Heart left ventricle (tissue), 16 donors: ENCODE measurements around the gene ADAM22. TPM values are rescaled to one million over a fixed set of nuclear protein-coding genes. Genes with fewer than 3 reads are reported as not detected.

Experiments
- ATAC-seq, 4 donors: fragments of 200-7000 bp; cut with Tn5 transposase; one replicate each; pipeline ENCODE4 v1.9.1; 2020 to 2022; ENCODE audit warnings: moderate library complexity in 4 of 4, mild to moderate bottlenecking in 3 of 4, moderate number of reproducible peaks in 1 of 4
- DNase-seq, 5 donors: peaks; one replicate each; pipeline ENCODE4 v3.0.0-alpha.2; 2020
- H3K27ac ChIP-seq, 12 donors: fragments of 200-600 bp; sonication (generic) in 4 of 12; one replicate each; pipeline versions ENCODE4 v1.5.0 to v1.8.0; 2016 to 2022; ENCODE audit warnings: mild to moderate bottlenecking in 2 of 12
- H3K27me3 ChIP-seq, 9 donors: fragments of 200-600 bp; sonication (generic) in 2 of 9; one replicate each; pipeline versions ENCODE4 v1.5.1 to v1.8.0; 2016 to 2022; ENCODE audit warnings: mild to moderate bottlenecking in 3 of 9
- H3K36me3 ChIP-seq, 9 donors: fragments of 200-600 bp; sonication (generic) in 2 of 9; one replicate each; pipeline versions ENCODE4 v1.5.0 to v1.8.0; 2018 to 2022; ENCODE audit warnings: mild to moderate bottlenecking in 2 of 9
- H3K4me1 ChIP-seq, 12 donors: fragments of 200-600 bp; sonication (generic) in 4 of 12; one replicate each; pipeline versions ENCODE4 v1.5.0 to v1.8.0; 2016 to 2022; ENCODE audit warnings: mild to moderate bottlenecking in 3 of 12
- H3K4me3 ChIP-seq, 12 donors: fragments of 200-600 bp; sonication (generic) in 4 of 12; one replicate each; pipeline versions ENCODE4 v1.5.0 to v1.8.0; 2017 to 2022; ENCODE audit warnings: mild to moderate bottlenecking in 9 of 12, moderate library complexity in 4 of 12
- H3K9me3 ChIP-seq, 12 donors: fragments of 200-600 bp; sonication (generic) in 4 of 12; one replicate each; pipeline versions ENCODE4 v1.5.0 to v1.8.0; 2016 to 2022; ENCODE audit warnings: mild to moderate bottlenecking in 1 of 12
- CTCF ChIP-seq, 12 donors: fragments of 200-600 bp; sonication (generic) in 4 of 12; IDR thresholded peaks; one replicate each; pipeline versions ENCODE4 v1.5.0 to v1.8.0; 2018 to 2022; ENCODE audit warnings: antibody characterized with exemption in 12 of 12, mild to moderate bottlenecking in 5 of 12
- POLR2A ChIP-seq, 2 donors: fragments of 450-650 bp; IDR thresholded peaks; one replicate each; pipeline ENCODE4 v1.6.1; 2017; ENCODE audit warnings: antibody characterized with exemption in 2 of 2, mild to moderate bottlenecking in 2 of 2, moderate library complexity in 2 of 2
- WGBS, 4 donors: extraction: QIAGEN DNeasy Blood & Tissue Kit in 2 of 4; methylation state at CpG; one replicate each; pipeline versions ENCODE4 v1.1.5 to v1.1.7; 2013 to 2018; 5-methylcytosine and 5-hydroxymethylcytosine counted together
- intact Hi-C, 10 donors: fragments of 100-400 bp; cut with DNase I; formaldehyde crosslinking; loops; one replicate each; pipeline versions ENCODE4 v1.11.1 to v1.14.2; 2022
- polyA plus RNA-seq, 2 donors: library from polyadenylated mRNA; stranded (reverse); fragments of 200-250 nt; gene quantifications; one replicate each; pipeline ENCODE4 v1.2.3, GENCODE V29; 2013
- total RNA-seq, 9 donors: library from RNA; depleted of rRNA in 2 of 9; stranded (reverse); fragments of >200 nt in 2 of 9; fragmentation: NEBNext Ultra II Directional in 3 of 9; extraction: Animal tissue kit (Norgen Biotek cat#: 25700) in 3 of 9; gene quantifications; one replicate each; pipeline versions ENCODE4 v1.1.0 to v1.2.4, GENCODE V29; 2016 to 2023
- donor health status: ischemic (EF 13 %, LVEDD 7.1; RV severe dilation, severe dysfunction).
- donor health status: healthy with polysubstance abuse.
- donor health status: DM: no; HTN: yes; CAD: no.
- donor health status: DM: no; HTN: no; CAD: no.
- donor health status: ischemic (EF 25% LVEDD 6.9; RV normal size, moderate dysfunction).
- donor health status: ischemic (EF 25% LVEDD 5.7; RV mildly dilated, moderate dysfunction).
- donor health status: healthy.
- donor health status: DM: yes; HTN: yes; CAD: no.
- donor health status: ischemic (EF 35%, LVEDD 5.7; RV mildly dilated, moderate dysfunction).
- donor health status: nonischemic (EF 11% LVEDD 7.7; RV severe dilation, severe dysfunction).
- donor health status: DM: yes; HTN: yes; CAD: no.
- donor health status: PGD.
- donor health status: ischemic (EF 29% LVEDD 5.4; RV normal size, mild dysfunction).
- donor health status: nonischemic (EF 23%, LVEDD 6.1; RV moderate dilation, normal function).

Gene ADAM22
- total and polyA plus RNA-seq, 11 donors: 0.27 to 3.4 (median 1.1) TPM

- Histone ChIP-seq H3K27me3 (no peaks in the 10 kb centered on the region), H3K4me3 (peak overlapping the region; percentile 58 to 93 (median 79)), H3K4me1 (peaks cover 0 to 14% (median 6%) of the 10 kb centered on the region in 12 donors), H3K9me3 (no peaks in the 10 kb centered on the region), H3K27ac (peak overlapping the region in 3 of 12 donors; percentile 16 to 79 (median 57)), H3K36me3 (no peaks in the 10 kb centered on the region)
- peak in 1 of 4 donors; percentile 11 for ATAC-seq
- WGBS, 4 donors: 11 to 14% (median 12%) methylated on average over 9 of the region's 9 CpGs
- no peak for DNase-seq
- TF ChIP-seq CTCF (IDR thresholded peaks at IDR 0.05) (no peak), POLR2A (IDR thresholded peaks at IDR 0.05) (no peak)
- intact Hi-C loops: loop anchor here in 3 of 10 donors (10.0 kb wide), 3 partner anchors 61 to 181 kb away; no protein-coding TSS in a partner anchor
Measured at GRCh38 chr7:87933605-87933952, 472 bp upstream of the ADAM22 start.

GRCh38 chr7:87934699-87935383 is 790 bp downstream of the ADAM22 start:
- Histone ChIP-seq H3K27ac (peak overlapping the region in 3 of 12 donors; percentile 28 to 79 (median 63)), H3K9me3 (no peaks in the 10 kb centered on the region), H3K36me3 (peaks cover 0 to 2% (median 0%) of the 10 kb centered on the region in 9 donors), H3K27me3 (no peaks in the 10 kb centered on the region), H3K4me1 (peaks cover 0 to 14% (median 6%) of the 10 kb centered on the region in 12 donors), H3K4me3 (peak overlapping the region; percentile 58 to 93 (median 79))
- DNase-seq (peak in 1 of 5 donors; percentile 11), ATAC-seq (peak in 1 of 4 donors; percentile 39)
- TF ChIP-seq CTCF (IDR thresholded peaks at IDR 0.05): no peak
- TF ChIP-seq POLR2A (IDR thresholded peaks at IDR 0.05): no peak
- intact Hi-C loops: loop anchor here in 3 of 10 donors (5.0 to 10.0 kb wide), 4 partner anchors 60 to 180 kb away; no protein-coding TSS in a partner anchor
- WGBS, 4 donors: 2 to 4% (median 3%) methylated on average over 47 of the region's 47 CpGs

- Histone ChIP-seq H3K4me3 (peak overlapping the region in 11 of 12 donors; percentile 58 to 93 (median 79)), H3K4me1 (peaks cover 0 to 14% (median 6%) of the 10 kb centered on the region in 12 donors), H3K27ac (no peak overlapping the region), H3K27me3 (no peaks in the 10 kb centered on the region), H3K36me3 (peaks cover 0 to 2% (median 0%) of the 10 kb centered on the region in 9 donors), H3K9me3 (no peaks in the 10 kb centered on the region)
- intact Hi-C loops: loop anchor here in 3 of 10 donors (5.0 to 10.0 kb wide), 4 partner anchors 59 to 179 kb away; no protein-coding TSS in a partner anchor
- DNase-seq: no peak
- ATAC-seq: no peak
- 49 to 54% (median 52%) methylated on average over 8 of the region's 8 CpGs for WGBS, 4 donors
- TF ChIP-seq CTCF (IDR thresholded peaks at IDR 0.05) (no peak), POLR2A (IDR thresholded peaks at IDR 0.05) (no peak)
Measured at GRCh38 chr7:87935384-87935706, 1.3 kb downstream of the ADAM22 start.

GRCh38 chr7:87941138-87941537 is 7.1 kb downstream of the ADAM22 start:
- TF ChIP-seq POLR2A (IDR thresholded peaks at IDR 0.05) (no peak), CTCF (IDR thresholded peaks at IDR 0.05) (no peak)
- 90 to 94% (median 93%) methylated on average over 4 of the region's 4 CpGs for WGBS, 4 donors
- Histone ChIP-seq H3K27ac (no peak overlapping the region), H3K27me3 (no peaks in the 10 kb centered on the region), H3K36me3 (peaks cover 0 to 2% (median 0%) of the 10 kb centered on the region in 9 donors), H3K4me1 (no peaks in the 10 kb centered on the region), H3K9me3 (no peaks in the 10 kb centered on the region), H3K4me3 (no peak overlapping the region)
- intact Hi-C loops: no loop called here
- DNase-seq (no peak), ATAC-seq (no peak)
